GM13977 (cell line): ENCODE measurements around the gene E2F6.

Source experiments
- DNase-seq: peaks from one replicate; pipeline ENCODE4 v3.0.0; 2012; ENCODE audit warnings: low spot score
- CTCF ChIP-seq: IDR thresholded peaks from 2 replicates; pipeline ENCODE4 v1.5.1; 2012; ENCODE audit warnings: mild to moderate bottlenecking, control low read depth; ENCODE audit not compliant: insufficient read depth; ENCODE audit errors: extremely low read depth, missing control alignments
- in situ Hi-C: fragments of 300-500 bp; cut with MboI; formaldehyde crosslinking; loops from one replicate; pipeline ENCODE4 v1.12.0; 2022; ENCODE audit warnings: low sequenced_read_pairs, low pct_unique_long_range_greater_than_20kb, mixed read lengths, inconsistent platforms; ENCODE audit not compliant: unreplicated experiment

The E2F6 gene

GRCh38 chr2:11509657-11510360 lies 43.8 kb upstream of the E2F6 start:
- in situ Hi-C loops = no loop called here
- no peak for DNase-seq
- no peak for TF ChIP-seq CTCF

- no peak for DNase-seq
- TF ChIP-seq CTCF = no peak
- in situ Hi-C loops = no loop called here
Measured at GRCh38 chr2:11508279-11508678, 42.3 kb upstream of the E2F6 start.

- no peak for TF ChIP-seq CTCF
- DNase-seq = no peak
- in situ Hi-C loops = no loop called here
Measured at GRCh38 chr2:11507517-11507916, 41.6 kb upstream of the E2F6 start.

- in situ Hi-C loops = no loop called here
- no peak for TF ChIP-seq CTCF
- DNase-seq = no peak
Measured at GRCh38 chr2:11506611-11506969, 40.6 kb upstream of the E2F6 start.

GRCh38 chr2:11505652-11506610 lies 40.0 kb upstream of the E2F6 start:
- in situ Hi-C loops = no loop called here
- DNase-seq = no peak
- no peak for TF ChIP-seq CTCF

GRCh38 chr2:11503354-11503927 lies 37.5 kb upstream of the E2F6 start:
- no peak for TF ChIP-seq CTCF
- in situ Hi-C loops = no loop called here
- no peak for DNase-seq
